Stimulated activated CD4-positive, alpha-beta T cell treated with anti-CD3 and anti-CD28 coated beads, Interleukin-4, amount 100 ng/mL, for 1 hour (primary cell): ENCODE data around the gene FZD8.

Experiments
- DNase-seq: peaks from one replicate; pipeline ENCODE4 v3.0.0-alpha.2; 2020

FZD8 gene

GRCh38 chr10:35640951-35641675 lies 983 bp downstream of the FZD8 start:
- peak; percentile 48 for DNase-seq

- DNase-seq: peak; percentile 47
Measured at GRCh38 chr10:35640474-35640873, 1.6 kb downstream of the FZD8 start.

GRCh38 chr10:35639728-35640401 lies 2.2 kb downstream of the FZD8 start:
- no peak for DNase-seq

- DNase-seq: no peak
Measured at GRCh38 chr10:35639021-35639727, 2.9 kb downstream of the FZD8 start.

GRCh38 chr10:35638101-35638500 lies 4.0 kb downstream of the FZD8 start:
- DNase-seq: no peak

- no peak for DNase-seq
Measured at GRCh38 chr10:35637462-35637861, 4.6 kb downstream of the FZD8 start.

- no peak for DNase-seq
Measured at GRCh38 chr10:35636956-35637355, 5.1 kb downstream of the FZD8 start.

GRCh38 chr10:35635576-35635975 lies 6.5 kb downstream of the FZD8 start:
- DNase-seq: no peak

- no peak for DNase-seq
Measured at GRCh38 chr10:35633006-35633980, 8.8 kb downstream of the FZD8 start.

- DNase-seq: no peak
Measured at GRCh38 chr10:35632027-35632426, 10.1 kb downstream of the FZD8 start.

GRCh38 chr10:35631404-35631803 lies 10.7 kb downstream of the FZD8 start:
- DNase-seq: no peak

- no peak for DNase-seq
Measured at GRCh38 chr10:35626971-35627507, 15.1 kb downstream of the FZD8 start.

GRCh38 chr10:35614312-35614711 lies 27.8 kb downstream of the FZD8 start:
- no peak for DNase-seq

- no peak for DNase-seq
Measured at GRCh38 chr10:35613597-35614226, 28.4 kb downstream of the FZD8 start.

GRCh38 chr10:35613107-35613440 lies 29.0 kb downstream of the FZD8 start:
- DNase-seq: no peak

GRCh38 chr10:35612385-35613106 lies 29.6 kb downstream of the FZD8 start:
- DNase-seq: no peak

- no peak for DNase-seq
Measured at GRCh38 chr10:35611750-35612149, 30.3 kb downstream of the FZD8 start.

- no peak for DNase-seq
Measured at GRCh38 chr10:35608328-35608672, 33.8 kb downstream of the FZD8 start.

- DNase-seq: no peak
Measured at GRCh38 chr10:35607475-35608327, 34.4 kb downstream of the FZD8 start.

- DNase-seq: no peak
Measured at GRCh38 chr10:35606430-35606829, 35.7 kb downstream of the FZD8 start.

GRCh38 chr10:35605191-35605590 lies 36.9 kb downstream of the FZD8 start, which contains the start of gene GJD4:
GJD4 (plus strand) TSS chr10:35605341; CDS start chr10:35605568, 227 bp downstream.
- DNase-seq: no peak
